ENCODE data around the gene GPR84. TPM values are rescaled to one million over a fixed set of nuclear protein-coding genes. Genes with fewer than 3 reads are reported as not detected.

GPR84 gene
- total and polyA plus RNA-seq, 2 of the 8 experiments (the other 6 are each of a cell fraction or from before 2014, with no cell fraction given): 0.09 TPM; not detected in 1

- no peak for TF ChIP-seq JUND (IDR thresholded peaks at IDR 0.05; ENCODE audit: low read length)
- TF ChIP-seq USF2 (IDR thresholded peaks at IDR 0.05; ENCODE audit: low read length): 0 out of 2 replicates have a peak, but pooled peaks have one; percentile 16
- TF ChIP-seq RFX5 (IDR thresholded peaks at IDR 0.05; ENCODE audit: borderline replicate concordance, low read depth, low read length): no peak
- TF ChIP-seq, protein P1, sequence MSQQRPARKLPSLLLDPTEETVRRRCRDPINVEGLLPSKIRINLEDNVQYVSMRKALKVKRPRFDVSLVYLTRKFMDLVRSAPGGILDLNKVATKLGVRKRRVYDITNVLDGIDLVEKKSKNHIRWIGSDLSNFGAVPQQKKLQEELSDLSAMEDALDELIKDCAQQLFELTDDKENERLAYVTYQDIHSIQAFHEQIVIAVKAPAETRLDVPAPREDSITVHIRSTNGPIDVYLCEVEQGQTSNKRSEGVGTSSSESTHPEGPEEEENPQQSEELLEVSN (IDR thresholded peaks at IDR 0.05): peak; percentile 70
- TF ChIP-seq HDAC2 (IDR thresholded peaks at IDR 0.05; ENCODE audit: borderline replicate concordance in 1 of 2, low read depth in 2 of 2, low read length in 2 of 2): peak in 1 of 2 experiments; percentile 72; a peak in 1 of 4 replicates
- no peak for TF ChIP-seq SIRT6 (IDR thresholded peaks at IDR 0.05; ENCODE audit: low read length)
- no peak for TF ChIP-seq BACH1 (IDR thresholded peaks at IDR 0.05; ENCODE audit: low read length)
- TF ChIP-seq CTCF (IDR thresholded peaks at IDR 0.05; ENCODE audit: control extremely low read depth in 1 of 3, insufficient read depth in 1 of 3, low read depth in 1 of 3, low read length in 3 of 3): peak; percentile 88 to 98 (median 92)
- TF ChIP-seq CBX5 (IDR thresholded peaks at IDR 0.05; ENCODE audit: low read depth, low read length): no peak
- TF ChIP-seq RAD21 (IDR thresholded peaks at IDR 0.05 in 1 of 2, conservative IDR thresholded peaks at IDR 0.05 in 1 of 2; ENCODE audit: low read depth in 2 of 2, low read length in 2 of 2): peak; percentile 67 to 76
- no peak for TF ChIP-seq KDM5A (IDR thresholded peaks at IDR 0.05; ENCODE audit: low read length)
- no peak for TF ChIP-seq SRF (IDR thresholded peaks at IDR 0.05; ENCODE audit: low read depth, low read length)
- no peak for TF ChIP-seq SIX5 (IDR thresholded peaks at IDR 0.05; ENCODE audit: low read depth, low read length)
- peak; percentile 66; the same call in 1 of the 2 replicates for TF ChIP-seq YY1 (IDR thresholded peaks at IDR 0.05; ENCODE audit: low read depth, low read length)
- no peak for TF ChIP-seq POU5F1 (IDR thresholded peaks at IDR 0.05; ENCODE audit: low read depth, low read length)
Measured at GRCh38 chr12:54370171-54370730, 6.0 kb upstream of the GPR84 start (continued).

Measured in H1 (cell line).